GM18526 (cell line): ENCODE data around the gene LIPG.

Experiments used
- POLR2A ChIP-seq: IDR thresholded peaks from 3 replicates; pipeline ENCODE4 v1.6.1; 2011; ENCODE audit not compliant: insufficient read length; ENCODE audit errors: extremely low read depth

LIPG gene

GRCh38 chr18:49561289-49562193 is at the start of gene LIPG:
LIPG (plus strand) TSS chr18:49562057; CDS start chr18:49562309, 252 bp downstream.
- no peak for TF ChIP-seq POLR2A

- TF ChIP-seq POLR2A, result no peak
Observed at GRCh38 chr18:49514577-49514976, 47.3 kb upstream of the LIPG start.

GRCh38 chr18:49515516-49515915 is 46.3 kb upstream of the LIPG start:
- TF ChIP-seq POLR2A, result no peak

- TF ChIP-seq POLR2A, result no peak
Observed at GRCh38 chr18:49517483-49517882, 44.4 kb upstream of the LIPG start.

GRCh38 chr18:49519101-49519971 is 42.5 kb upstream of the LIPG start:
- no peak for TF ChIP-seq POLR2A

- TF ChIP-seq POLR2A, result no peak
Observed at GRCh38 chr18:49520661-49521145, 41.2 kb upstream of the LIPG start.

- no peak for TF ChIP-seq POLR2A
Observed at GRCh38 chr18:49521216-49521835, 40.5 kb upstream of the LIPG start.

- no peak for TF ChIP-seq POLR2A
Observed at GRCh38 chr18:49524349-49524748, 37.5 kb upstream of the LIPG start.

- TF ChIP-seq POLR2A, result no peak
Observed at GRCh38 chr18:49524951-49525350, 36.9 kb upstream of the LIPG start.

- TF ChIP-seq POLR2A, result no peak
Observed at GRCh38 chr18:49525981-49526380, 35.9 kb upstream of the LIPG start.

GRCh38 chr18:49527631-49528327 is 34.1 kb upstream of the LIPG start:
- TF ChIP-seq POLR2A, result no peak

- no peak for TF ChIP-seq POLR2A
Observed at GRCh38 chr18:49529596-49529995, 32.3 kb upstream of the LIPG start.

- no peak for TF ChIP-seq POLR2A
Observed at GRCh38 chr18:49531678-49532153, 30.1 kb upstream of the LIPG start.

- no peak for TF ChIP-seq POLR2A
Observed at GRCh38 chr18:49534846-49535601, 26.8 kb upstream of the LIPG start.
